GM21825 (cell line): ENCODE measurements around the gene SEMA4A.
A peak's percentile ranks its signal among the peaks of the same experiment; 100 is the strongest.
"Not testable (repeated sequence)": the region's sequence is repeated elsewhere in the genome, so short reads cannot be mapped to it uniquely, and the experiment has no call there.

Source experiments
- ATAC-seq: cut with Tn5 transposase; IDR thresholded peaks from one replicate; pipeline ENCODE4 v1.9.1; 2021; ENCODE audit warnings: mild to moderate bottlenecking, moderate library complexity; ENCODE audit not compliant: unreplicated experiment

Gene SEMA4A

DNA sequence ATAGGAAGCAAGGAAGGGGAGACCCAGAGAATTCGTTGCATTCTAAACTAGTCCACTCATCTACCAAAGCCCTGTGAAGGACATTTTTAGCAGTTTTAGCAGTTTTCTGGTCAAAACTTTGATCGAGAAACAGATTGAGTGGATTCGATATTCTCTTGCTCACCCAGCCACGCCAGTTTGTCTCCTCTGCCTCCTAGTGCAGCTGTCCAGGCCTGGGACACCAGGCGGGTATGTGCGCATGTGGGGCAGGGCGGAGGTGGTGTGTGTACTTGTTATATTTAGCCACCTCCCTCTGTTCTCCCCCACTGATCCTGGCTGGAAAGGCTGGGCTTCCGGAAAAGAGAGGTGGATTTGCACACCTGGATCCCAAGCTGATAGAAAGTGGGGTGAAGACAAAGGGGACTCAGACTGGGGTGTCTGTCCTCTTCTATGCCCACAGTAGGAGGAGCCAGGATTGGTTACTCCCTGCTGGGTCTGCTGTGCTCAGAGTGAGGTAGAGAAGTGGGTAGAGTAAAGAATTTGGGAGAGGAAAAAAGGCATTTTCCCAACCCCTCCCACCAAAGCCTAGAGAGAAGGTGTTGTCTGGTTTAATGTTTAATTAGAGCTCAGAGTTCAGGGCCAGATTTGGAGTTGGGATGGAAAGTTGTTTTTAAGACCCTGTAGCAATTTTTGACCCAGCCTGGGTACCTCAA, 35.1 kb upstream of the SEMA4A start:
- ATAC-seq, result no peak

DNA sequence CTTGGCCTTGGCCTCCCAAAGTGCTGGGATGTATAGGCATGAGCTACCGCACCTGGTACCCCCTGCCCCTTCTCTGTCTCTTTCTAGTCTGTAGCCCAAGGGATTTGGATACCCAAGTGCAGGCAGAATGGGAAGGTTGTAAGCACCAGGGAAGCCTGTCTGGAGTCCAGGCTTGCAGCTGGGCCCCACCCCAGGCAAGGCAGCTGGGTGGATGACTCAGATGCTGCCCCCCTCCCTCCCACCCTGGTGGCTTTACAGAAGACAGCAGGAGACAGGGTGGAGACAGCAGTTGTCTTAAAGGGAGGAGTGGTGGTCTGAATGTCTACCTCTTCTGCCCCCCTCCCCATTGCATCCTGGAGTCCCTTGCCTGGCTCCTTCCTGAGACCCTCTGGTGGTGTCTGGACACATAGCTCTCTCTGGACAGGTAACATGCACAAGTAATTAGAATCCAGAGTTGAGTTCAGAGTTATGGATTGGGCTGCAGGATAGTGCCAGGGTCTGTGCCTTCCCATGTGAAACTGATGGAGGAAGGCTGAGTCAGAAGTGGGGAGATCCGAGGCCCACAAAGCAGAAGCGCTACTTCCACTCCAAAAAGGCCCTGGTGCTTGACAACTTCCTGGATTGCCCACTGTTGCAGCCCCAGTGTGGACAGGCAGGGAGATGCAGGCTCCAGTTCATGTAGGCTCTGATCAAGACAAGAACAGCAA, 33.7 kb upstream of the SEMA4A start:
- ATAC-seq, result no peak

DNA sequence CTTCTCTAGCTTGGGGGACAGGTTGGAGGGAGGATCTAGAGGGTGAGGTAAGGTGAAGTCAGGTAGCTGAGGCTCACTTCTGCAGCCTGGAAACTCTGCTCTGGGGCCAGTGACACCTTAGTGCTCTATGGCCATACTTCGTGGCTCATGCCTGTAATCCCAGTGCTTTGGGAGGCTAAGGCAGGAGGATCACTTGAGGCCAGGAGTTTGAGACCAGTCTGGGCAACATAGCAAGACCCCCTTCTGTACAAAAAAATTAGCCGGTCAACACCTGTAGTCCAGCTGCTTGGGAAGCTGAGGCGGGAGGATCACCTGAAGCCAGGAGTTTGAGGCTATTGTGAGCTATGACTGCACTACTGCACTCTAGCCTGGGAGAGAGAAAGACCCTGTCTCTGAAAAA, 33.1 kb upstream of the SEMA4A start:
- ATAC-seq, result no peak

DNA sequence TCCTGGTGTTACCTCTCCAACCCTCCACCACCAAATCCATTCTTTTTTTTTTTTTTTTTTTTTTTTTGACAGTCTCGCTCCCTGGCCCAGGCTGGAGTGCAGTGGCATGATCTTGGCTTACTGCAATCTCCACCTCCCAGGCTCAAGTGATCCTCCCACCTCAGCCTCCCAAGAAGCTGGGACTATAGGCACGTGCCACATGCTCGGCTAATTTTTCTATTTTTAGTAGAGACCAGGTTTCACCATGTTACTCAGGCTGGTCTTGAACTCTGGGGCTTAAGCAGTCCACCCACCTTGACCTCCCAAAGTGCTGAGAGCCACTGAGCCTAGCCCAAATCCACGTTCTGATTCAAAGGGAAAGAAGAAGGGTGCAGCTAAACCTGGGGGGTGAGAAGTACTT, 32.4 kb upstream of the SEMA4A start:
- ATAC-seq, result not testable (repeated sequence)

DNA sequence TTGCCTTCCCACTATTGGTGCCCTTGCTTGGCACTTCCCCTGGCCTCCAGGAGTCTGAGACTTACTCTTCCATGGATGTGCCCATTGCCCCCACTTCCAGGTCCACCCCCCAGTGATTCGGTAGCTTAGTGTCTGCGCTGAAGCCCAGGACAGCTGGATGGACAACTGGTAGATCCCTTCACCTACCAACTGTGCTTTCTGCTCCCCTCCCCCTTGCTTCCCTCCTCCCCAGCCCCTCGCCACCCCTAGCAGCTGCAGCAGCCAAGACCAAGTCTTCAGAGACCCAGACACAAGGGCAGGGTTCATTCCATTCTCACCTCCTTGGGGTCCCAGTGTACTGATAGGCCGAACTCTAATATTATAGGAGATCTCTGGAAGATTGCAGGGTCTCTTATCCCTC, 31.9 kb upstream of the SEMA4A start:
- ATAC-seq, result no peak

DNA sequence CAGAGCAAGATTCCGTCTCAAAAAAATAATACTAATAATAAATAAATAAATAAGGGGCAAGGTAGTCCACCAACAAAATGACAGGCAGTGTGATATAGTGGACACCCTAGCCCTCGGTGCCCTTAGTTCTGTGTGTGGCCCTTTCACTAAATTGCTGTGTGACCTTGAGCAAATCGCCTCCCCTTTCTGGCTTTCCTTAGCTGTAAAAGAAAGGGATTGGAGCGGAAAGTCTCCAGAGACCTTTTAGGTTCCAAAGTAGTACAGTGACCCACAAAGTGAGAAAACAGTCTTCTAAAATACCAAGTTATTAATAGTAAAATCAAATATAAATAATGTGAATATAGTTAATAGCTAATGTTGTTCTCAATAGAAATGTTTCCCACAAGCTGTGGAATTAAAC, 31.3 kb upstream of the SEMA4A start:
- no peak for ATAC-seq

DNA sequence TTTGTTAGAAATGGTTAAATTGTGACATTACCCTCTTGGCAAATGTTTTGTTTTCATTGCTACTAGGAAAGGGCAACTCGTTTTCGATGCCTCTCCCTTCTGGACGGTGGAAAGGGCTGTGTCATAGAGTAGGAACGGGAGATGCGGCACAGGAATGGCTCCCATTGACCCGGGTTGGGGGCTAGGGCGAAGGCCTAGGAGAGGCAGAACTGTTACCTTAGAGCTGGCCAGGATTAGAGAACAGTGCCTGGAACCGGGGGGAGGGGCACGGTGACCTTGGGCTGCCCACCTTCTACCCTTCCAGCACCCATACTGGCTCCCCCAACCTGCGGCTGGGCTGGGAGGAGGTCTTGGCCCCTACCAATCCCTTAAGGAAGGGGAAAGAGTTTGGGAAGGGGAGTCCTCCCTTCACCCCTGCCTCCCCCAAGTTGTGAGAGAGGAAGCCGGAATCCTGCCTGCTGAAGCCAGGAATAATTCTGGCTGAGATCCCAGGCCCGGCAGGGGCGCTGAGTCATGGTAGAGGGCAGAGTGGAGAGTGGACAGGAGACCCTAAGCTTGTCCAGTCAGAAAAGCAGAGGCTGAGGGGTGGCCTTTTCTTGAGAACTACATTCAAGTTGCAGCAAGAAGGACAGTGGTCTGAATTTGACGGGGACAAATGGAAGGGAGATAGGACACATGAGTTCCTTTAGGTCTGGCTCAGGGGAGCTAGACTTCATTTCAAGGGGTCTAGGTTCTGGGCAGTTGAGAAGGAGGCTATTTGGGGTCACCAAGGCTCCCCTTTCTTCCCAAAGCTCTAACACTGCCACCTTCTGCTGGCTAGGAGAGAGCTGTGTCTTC, 30.6 kb upstream of the SEMA4A start:
- ATAC-seq, result no peak

DNA sequence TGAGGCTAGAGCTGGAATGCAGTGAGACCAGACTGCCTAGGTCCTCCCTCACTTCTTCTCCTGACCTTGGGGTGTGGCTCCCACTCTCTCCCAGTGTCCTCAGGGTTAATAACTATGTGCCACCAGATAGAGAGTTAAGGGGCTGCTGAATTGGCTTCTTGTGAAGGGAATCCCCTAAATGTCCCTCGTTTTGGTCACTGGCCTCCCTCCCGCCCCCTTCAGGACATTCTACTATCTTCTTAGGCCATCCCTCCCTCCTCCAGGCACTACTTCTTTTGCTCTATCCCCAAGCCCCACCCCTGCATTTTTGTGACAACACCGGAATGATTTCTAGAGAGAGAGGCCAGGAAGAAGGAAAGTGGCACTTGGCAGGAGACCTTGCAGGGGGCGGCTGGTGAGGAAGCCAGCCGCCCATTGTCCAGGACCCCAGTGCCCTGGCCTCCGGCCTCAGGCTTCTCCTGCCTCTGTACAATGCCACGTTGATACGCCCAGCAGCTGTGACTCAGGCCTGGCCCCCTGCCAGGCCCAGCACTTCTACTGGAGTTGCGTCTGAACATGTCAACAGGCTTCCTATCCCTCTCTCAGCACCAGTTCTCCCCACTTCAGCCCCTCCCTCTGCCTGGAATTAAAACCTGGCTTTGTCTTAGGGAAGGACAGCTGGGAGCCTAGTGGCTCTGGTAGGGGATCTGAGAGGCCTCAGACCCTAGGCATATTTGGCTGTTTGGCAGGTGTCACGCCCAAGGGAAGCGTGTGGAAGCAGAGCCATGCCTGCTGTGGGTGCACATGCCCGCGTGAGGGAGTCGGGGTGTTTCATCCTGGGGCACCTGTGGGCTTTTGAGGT, 29.8 kb upstream of the SEMA4A start:
- no peak for ATAC-seq

DNA sequence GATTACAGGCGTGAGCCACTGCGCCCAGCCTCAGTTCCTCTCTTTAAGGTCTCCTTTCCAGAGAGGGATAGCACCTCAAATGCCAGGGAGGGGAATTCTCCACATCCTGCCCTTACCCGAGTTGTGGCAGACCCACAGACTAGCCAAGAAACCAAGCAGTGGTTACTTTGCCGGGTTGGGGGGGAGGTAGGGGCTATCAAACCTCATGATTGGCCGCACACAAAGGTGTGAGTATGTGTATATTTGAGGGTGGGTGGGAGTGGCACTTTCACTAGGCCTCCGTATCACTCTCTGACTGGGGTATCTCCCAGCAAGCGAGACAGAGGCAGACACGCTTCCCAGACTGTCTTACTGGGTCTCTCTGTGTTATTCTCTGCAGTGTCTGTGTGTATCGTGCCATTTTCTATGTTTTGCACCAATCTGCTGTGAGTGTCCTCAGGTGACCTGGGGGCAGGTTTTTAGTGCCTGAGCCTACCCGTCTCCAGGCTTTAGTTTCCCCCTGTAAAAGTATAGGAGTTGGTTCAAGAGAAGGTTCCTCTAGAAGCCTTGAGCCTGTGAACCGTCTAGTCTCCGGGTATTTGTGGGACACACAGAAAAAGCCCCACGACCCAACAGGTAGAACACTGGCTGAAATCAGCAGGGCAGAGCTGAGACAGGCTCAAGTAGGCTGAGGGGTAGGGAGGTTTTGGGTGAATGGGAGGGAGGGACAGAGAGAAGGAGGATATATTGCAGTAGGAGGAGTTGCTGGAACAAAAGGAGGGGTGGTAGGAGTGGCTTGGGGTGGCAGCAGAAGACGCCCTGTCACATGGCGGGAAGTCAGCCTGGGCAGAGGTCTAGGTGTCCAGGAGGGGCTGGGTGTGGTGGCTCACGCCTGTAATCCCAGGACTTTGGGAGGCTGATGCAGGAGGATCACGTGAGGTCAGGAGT, 28.6 kb upstream of the SEMA4A start:
- ATAC-seq, result no peak

DNA sequence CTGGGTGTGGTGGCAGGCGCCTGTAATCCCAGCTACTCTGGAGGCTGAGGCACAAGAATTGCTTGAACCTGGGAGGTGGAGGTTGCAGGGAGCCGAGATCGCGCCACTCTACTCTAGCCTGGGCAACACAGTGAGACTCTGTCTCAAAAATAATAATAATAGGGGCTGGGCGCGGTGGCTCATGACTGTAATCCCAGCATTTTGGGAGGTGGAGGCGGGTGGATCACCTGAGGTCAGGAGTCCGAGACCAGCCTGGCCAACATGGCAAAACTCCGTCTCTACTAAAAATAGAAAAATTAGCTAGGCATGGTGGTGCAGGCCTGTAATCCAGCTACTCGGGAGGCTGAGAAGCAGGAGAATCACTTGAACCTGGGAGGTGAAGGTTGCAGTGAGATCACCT, 27.8 kb upstream of the SEMA4A start:
- not testable (repeated sequence) for ATAC-seq

DNA sequence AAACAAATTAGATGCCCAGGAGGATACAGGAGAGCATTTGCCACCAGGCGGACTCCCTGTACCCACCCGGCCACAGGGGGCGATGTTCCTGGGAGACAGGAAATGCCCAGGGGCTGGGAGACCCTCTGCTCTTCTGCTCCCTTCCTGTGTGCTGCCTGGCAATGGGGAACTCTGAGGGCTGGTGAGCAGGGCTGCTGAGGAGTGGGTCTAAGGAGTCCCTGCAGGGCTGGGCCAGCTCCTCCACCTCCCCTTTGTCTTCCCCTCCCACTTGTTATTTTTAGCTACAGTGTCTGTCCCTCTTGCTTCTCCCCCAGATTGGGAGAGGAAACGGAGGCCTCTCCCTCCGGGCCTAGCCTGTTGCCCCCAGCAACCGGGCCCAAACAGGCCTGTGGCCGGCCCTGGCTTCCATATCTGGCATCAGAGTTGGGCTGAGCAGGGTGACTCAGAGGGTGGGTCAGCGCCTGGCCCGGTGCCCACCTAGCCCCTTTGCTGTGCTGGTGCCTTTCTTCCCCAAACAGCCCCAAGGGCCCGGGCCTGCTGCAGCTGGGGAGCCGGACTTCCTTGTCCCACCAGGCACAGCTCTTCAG, 27.2 kb upstream of the SEMA4A start:
- peak; percentile 31 for ATAC-seq

DNA sequence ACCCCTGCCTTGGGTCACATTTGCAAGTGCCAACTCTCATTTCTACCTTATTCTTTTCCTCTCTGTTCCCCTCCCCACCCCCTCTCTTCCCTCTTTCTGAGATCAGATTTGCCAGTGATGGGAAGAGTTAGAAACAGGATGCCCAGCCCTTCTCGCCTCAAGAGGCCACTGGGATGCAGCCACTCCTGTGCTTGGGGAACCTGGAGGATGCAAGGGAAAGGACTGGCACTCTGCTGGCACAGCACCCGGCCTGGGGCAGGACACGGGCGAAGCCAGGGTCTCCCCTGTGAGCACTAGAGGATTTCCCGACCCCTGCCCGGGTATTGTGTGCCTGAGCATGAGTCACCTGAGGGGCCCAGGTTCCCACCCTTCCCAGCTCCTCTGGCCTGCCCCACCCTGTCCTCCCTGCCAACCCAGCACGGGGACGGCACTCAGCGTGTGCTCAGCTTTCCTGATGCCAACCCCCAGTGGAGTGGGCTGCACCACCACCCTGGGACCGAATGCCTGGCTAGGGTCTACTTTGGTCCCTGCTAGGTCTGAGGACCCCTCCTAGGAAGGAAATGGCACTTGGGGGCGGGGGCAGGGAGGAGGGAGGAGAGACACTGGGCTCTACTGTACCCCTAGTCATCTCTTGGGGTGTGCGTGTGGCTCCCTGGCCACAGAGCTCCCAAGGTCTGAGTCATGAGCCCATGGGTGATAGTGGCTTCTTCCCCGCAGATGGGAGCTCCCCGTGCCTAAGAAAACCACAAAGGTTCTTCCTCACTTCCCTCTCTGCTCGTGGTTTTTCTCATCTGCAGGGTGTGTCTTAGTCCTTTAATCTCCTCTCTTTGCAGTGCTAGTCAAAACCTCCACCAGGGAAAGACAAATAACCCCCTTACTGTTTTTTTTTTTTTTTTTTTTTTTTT, 26.5 kb upstream of the SEMA4A start:
- ATAC-seq, result peak; percentile 40

DNA sequence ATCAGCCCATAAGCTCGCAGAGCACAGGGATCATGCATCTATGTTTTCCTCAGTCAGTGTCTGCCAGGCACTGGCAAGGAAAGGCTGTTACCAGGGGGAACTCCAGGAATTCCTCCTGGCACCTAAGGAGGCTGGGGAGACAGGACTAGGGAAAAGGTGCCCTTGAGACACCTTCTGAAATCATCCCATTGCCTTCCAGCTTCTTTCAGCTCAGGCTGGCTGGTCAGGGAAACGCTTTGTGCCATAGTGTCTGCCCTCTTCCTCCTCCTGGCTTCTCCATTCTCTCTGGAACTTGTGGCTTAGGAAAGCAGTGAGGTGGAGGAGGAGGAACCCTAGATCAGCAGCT, 25.1 kb upstream of the SEMA4A start:
- no peak for ATAC-seq

DNA sequence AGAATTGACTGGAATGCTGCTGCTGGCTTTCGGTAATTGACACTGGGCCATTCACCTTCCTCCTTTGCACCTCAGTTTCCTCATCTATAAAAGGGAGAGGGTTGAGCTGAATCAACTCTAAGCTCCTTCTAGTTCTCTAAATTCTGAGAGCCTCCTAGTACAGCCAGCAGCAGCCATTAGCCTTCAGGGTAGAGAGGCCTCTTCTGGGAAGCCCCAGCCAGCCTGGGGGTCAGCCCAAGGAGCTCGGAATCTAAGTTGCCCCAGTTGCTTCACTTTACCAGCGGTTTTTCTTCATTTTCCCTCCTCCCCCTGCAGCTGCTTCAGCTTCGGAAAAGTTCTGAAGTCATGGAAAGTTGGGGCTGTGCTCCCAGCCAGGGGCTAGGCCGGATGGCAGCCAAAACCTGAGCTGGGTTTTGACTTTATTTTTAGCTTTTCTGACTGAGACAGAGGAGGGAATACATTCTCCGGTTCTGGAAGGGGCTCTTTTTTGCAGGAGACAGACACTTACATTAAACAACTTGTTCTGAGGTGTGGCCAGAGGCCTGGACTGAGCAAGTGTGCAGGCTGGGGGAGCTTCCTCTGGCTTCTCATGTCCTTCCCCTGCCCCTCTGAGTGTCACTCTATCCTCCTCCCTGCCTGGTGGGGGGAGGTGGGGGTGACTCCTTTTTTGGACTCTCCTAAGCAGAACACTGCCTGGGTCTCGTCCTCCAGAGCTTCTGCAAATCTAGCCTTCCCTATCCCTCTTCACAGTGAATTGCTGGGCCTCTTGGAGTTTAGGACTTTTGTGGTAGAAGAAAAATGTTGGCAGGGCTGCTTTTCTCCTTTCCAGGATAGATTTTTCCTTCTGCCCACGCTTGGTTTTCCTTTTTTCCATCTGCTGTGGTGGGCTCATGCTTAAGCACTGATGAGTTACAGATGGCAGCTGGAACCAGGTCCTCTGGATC, 24.5 kb upstream of the SEMA4A start:
- no peak for ATAC-seq

DNA sequence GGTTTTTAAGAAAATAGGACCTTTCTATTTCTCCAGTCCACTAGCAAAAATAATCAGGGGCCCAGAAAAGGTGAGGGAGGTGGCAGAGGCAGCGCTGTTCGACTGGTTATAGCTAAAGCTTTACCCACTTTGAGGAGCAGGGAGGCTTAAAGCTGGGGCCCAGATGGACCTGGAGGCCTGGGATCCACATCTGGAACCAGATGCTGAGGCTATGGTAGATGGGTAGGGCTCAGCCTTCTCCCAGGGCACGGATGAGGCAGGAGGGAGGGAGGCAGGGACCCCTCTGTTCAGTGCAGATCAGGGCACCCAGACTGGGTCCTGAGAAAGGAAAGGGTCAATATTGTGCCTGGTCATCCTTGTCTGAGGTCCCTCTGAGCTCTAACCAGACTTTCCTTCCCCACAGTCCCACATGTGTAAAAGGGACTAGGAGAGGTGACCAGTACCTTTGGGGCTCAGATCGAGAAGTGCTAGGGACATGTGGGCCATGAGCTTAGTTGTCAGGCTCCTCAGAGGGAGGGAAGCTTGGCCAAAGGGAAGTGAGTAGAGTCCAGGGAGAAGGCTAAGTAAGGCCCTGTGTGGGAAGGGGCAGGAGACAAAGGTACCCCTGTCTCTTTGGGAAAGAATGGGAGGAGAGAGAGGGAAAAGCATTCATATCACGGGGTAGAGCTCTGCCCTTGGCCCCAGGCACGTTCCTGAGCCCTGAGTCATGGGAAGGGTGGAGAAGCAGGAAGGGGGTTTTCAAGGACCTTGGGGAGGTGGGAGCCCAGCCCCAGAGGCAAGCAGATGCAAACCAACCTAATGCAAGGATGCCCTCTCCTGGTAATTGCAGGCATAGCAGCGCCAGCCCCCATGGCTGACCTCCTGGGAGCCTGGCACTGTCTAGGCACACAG, 23.5 kb upstream of the SEMA4A start:
- ATAC-seq, result no peak

DNA sequence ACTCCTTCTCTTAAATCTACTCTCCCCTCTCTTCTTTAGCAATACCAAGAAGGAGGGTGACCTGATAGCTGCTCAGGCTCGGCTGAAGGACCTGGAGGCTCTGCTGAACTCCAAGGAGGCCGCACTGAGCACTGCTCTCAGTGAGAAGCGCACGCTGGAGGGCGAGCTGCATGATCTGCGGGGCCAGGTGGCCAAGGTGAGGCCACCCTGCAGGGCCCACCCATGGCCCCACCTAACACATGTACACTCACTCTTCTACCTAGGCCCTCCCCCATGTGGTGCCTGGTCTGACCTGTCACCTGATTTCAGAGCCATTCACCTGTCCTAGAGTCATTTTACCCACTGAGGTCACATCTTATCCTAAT, 22.8 kb upstream of the SEMA4A start:
- no peak for ATAC-seq
